ENCODE results near the gene CFAP210. TPM values are rescaled to one million over a fixed set of nuclear protein-coding genes. Genes with fewer than 3 reads are reported as not detected.

The CFAP210 gene
- total and polyA plus RNA-seq, 4 donors: 0.02 to 0.42 (median 0.21) TPM

DNA sequence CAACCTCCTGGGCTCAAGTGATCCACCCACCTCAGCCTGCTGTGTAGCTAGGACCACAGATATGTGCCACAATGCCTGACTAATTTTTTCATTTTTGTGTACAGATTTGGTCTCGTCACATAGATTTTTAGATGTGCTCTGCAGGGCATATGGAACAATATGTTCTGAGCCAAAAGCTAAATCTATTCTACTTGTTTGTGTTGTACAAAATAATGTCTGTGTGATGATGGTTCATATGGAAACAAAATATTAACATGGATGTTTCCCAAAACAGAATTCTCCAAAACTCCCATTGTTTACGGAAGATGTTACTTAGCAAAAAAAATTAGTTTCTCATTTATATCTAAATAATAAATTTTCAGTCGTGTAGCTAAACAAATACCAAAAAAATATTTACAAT is 26.8 kb upstream of the CFAP210 start:
- peaks cover 0 to 5% (median 4%) of the 10 kb centered on the region in 4 donors for H3K4me1 ChIP-seq (ENCODE audit: control insufficient read depth in 4 of 4, insufficient read depth in 4 of 4, low read length in 3 of 4)
- H3K27ac ChIP-seq (ENCODE audit: low read depth in 1 of 2, low read length in 2 of 2): no peak overlapping the region
- WGBS: 73% methylated on average over 3 of the region's 3 CpGs
- no peak overlapping the region for H3K9ac ChIP-seq (ENCODE audit: low read depth in 1 of 2, low read length in 2 of 2)
- no peaks in the 10 kb centered on the region for H3K9me3 ChIP-seq (ENCODE audit: control insufficient read depth in 4 of 4, low read length in 3 of 4)
- no peak overlapping the region for H3K4me3 ChIP-seq (ENCODE audit: low read depth in 1 of 3, low read length in 3 of 3)
- no peaks in the 10 kb centered on the region for H3K36me3 ChIP-seq (ENCODE audit: control insufficient read depth in 4 of 4, insufficient read depth in 3 of 4, low read depth in 1 of 4, low read length in 3 of 4)
- DNase-seq (ENCODE audit: low spot score): no peak
- TF ChIP-seq REST (IDR thresholded peaks at IDR 0.05) (no peak), NR2F2 (IDR thresholded peaks at IDR 0.05) (no peak), ZBTB33 (IDR thresholded peaks at IDR 0.05) (no peak)
- H3K27me3 ChIP-seq (ENCODE audit: control insufficient read depth in 4 of 4, insufficient read depth in 4 of 4, low read length in 3 of 4): no peaks in the 10 kb centered on the region

- Histone ChIP-seq H3K9me3 (ENCODE audit: control insufficient read depth in 4 of 4, low read length in 3 of 4) (no peaks in the 10 kb centered on the region), H3K4me3 (ENCODE audit: low read depth in 1 of 3, low read length in 3 of 3) (no peak overlapping the region), H3K36me3 (ENCODE audit: control insufficient read depth in 4 of 4, insufficient read depth in 3 of 4, low read depth in 1 of 4, low read length in 3 of 4) (no peaks in the 10 kb centered on the region), H3K27ac (ENCODE audit: low read depth in 1 of 2, low read length in 2 of 2) (no peak overlapping the region), H3K4me1 (ENCODE audit: control insufficient read depth in 4 of 4, insufficient read depth in 4 of 4, low read length in 3 of 4) (peaks cover 0 to 19% (median 14%) of the 10 kb centered on the region in 4 donors), H3K27me3 (ENCODE audit: control insufficient read depth in 4 of 4, insufficient read depth in 4 of 4, low read length in 3 of 4) (no peaks in the 10 kb centered on the region), H3K9ac (ENCODE audit: low read depth in 1 of 2, low read length in 2 of 2) (no peak overlapping the region)
- no peak for DNase-seq (ENCODE audit: low spot score)
- TF ChIP-seq RXRA (IDR thresholded peaks at IDR 0.05) (no peak), YY1 (IDR thresholded peaks at IDR 0.05) (no peak), CTCF (IDR thresholded peaks at IDR 0.05; ENCODE audit: low read depth, low read length, missing input control) (no peak), REST (IDR thresholded peaks at IDR 0.05) (no peak), GABPA (IDR thresholded peaks at IDR 0.05 in 1 of 2, conservative IDR thresholded peaks at IDR 0.05 in 1 of 2) (no peak), ATF3 (IDR thresholded peaks at IDR 0.05) (no peak), JUND (IDR thresholded peaks at IDR 0.05) (no peak), HNF4A (conservative IDR thresholded peaks at IDR 0.05) (no peak), ZBTB33 (IDR thresholded peaks at IDR 0.05) (no peak), TAF1 (conservative IDR thresholded peaks at IDR 0.05) (no peak)
- WGBS: 80% methylated on average over 2 of the region's 2 CpGs
Measured at GRCh38 chr2:169718930-169719504, 24.8 kb upstream of the CFAP210 start.
